GM15510 (cell line): ENCODE data around the gene ABLIM2.

ENCODE experiments used
- POLR2A ChIP-seq: IDR thresholded peaks from 3 replicates; pipeline ENCODE4 v1.6.1; 2011; ENCODE audit warnings: borderline replicate concordance; ENCODE audit not compliant: insufficient read length; ENCODE audit errors: extremely low read depth

Gene ABLIM2

GRCh38 chr4:8160233-8160560, 1.6 kb upstream of the ABLIM2 start:
- no peak for TF ChIP-seq POLR2A

- no peak for TF ChIP-seq POLR2A
These were observed 1.1 kb upstream of the ABLIM2 start for GRCh38 chr4:8159537-8160232.

GRCh38 chr4:8157944-8158709, 486 bp downstream of the ABLIM2 start:
- TF ChIP-seq POLR2A, result no peak

GRCh38 chr4:8157496-8157895, 1.1 kb downstream of the ABLIM2 start:
- no peak for TF ChIP-seq POLR2A

- TF ChIP-seq POLR2A, result no peak
These were observed 2.0 kb downstream of the ABLIM2 start for GRCh38 chr4:8156617-8157016.

- no peak for TF ChIP-seq POLR2A
These were observed 2.8 kb downstream of the ABLIM2 start for GRCh38 chr4:8155660-8156421.

- no peak for TF ChIP-seq POLR2A
These were observed 3.6 kb downstream of the ABLIM2 start for GRCh38 chr4:8155048-8155447.

GRCh38 chr4:8153441-8153840, 5.2 kb downstream of the ABLIM2 start:
- TF ChIP-seq POLR2A, result no peak

- TF ChIP-seq POLR2A, result no peak
These were observed 5.8 kb downstream of the ABLIM2 start for GRCh38 chr4:8152865-8153257.

GRCh38 chr4:8152090-8152864, 6.3 kb downstream of the ABLIM2 start:
- TF ChIP-seq POLR2A, result no peak

- no peak for TF ChIP-seq POLR2A
These were observed 7.4 kb downstream of the ABLIM2 start for GRCh38 chr4:8151165-8151650.

GRCh38 chr4:8150152-8151090, 8.2 kb downstream of the ABLIM2 start:
- TF ChIP-seq POLR2A, result no peak

GRCh38 chr4:8149664-8150063, 8.9 kb downstream of the ABLIM2 start:
- TF ChIP-seq POLR2A, result no peak
